ENCODE data around the gene TYMS.
A peak's percentile ranks its signal among the peaks of the same experiment; 100 is the strongest.

The TYMS gene

DNA sequence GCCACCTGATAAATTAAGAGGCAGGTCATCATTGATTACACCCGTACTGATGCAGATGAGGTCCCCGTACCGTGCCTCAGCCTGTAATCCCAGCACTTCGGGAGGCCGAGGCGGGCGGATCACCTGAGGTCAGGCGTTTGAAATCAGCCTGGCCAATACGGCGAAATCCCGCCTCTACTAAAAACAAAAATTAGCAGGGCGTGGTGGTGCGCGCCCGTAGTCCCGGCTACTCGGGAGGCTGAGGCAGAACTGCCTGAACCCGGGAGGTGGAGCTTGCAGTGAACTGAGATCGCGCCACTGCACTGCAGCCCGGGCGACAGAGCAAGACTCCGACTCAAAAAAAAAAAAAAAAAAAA is 55.7 kb downstream of the TYMS start:
- peak; percentile 79 for DNase-seq

- no peak for DNase-seq
These were observed 58.2 kb downstream of the TYMS start for GRCh38 chr18:715626-716025.

DNA sequence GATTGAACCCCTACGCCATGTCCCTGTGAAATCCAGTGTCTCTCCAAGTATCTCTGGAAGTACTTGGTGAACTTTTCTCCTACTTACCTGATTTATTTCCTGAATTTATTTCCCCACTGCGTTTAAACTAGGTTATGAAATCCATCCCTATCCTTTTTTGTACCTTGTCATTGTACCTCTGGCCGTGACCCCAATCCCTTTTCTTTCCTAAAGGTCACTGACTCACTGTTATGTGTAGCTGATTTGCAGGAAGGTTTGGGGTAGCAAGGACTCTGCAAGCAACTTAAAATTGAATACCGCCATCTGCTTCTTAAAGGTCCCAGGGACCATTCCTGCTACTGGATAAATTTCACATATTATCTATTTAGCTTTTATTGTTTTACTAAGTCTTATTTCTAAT is 59.5 kb downstream of the TYMS start:
- DNase-seq: no peak

Measured in NCI-H146 (cell line).